Liver (tissue), 9 donors: ENCODE results near the gene GJD3. TPM values are rescaled to one million over a fixed set of nuclear protein-coding genes. Genes with fewer than 3 reads are reported as not detected.

Experiments
- DNase-seq: peaks from one replicate; pipeline ENCODE4 v3.0.0-alpha.2; 2017; ENCODE audit warnings: low spot score
- H3K27ac ChIP-seq, 2 donors: one replicate each; pipeline ENCODE4 v1.7.0; 2013; ENCODE audit warnings: inconsistent platforms in 2 of 2, low read length in 2 of 2, control low read depth in 1 of 2, low read depth in 1 of 2, mild to moderate bottlenecking in 1 of 2
- H3K27me3 ChIP-seq, 4 donors: one replicate each; pipeline versions ENCODE4 v1.6.1 to v1.7.0; 2013; ENCODE audit warnings: low read length in 3 of 4, inconsistent platforms in 1 of 4, mild to moderate bottlenecking in 1 of 4, moderate library complexity in 1 of 4; ENCODE audit not compliant: control insufficient read depth in 4 of 4, insufficient read depth in 4 of 4
- H3K36me3 ChIP-seq, 4 donors: one replicate each; pipeline versions ENCODE4 v1.6.1 to v1.7.0; 2013; ENCODE audit warnings: low read length in 3 of 4, mild to moderate bottlenecking in 3 of 4, low read depth in 1 of 4, moderate library complexity in 1 of 4; ENCODE audit not compliant: control insufficient read depth in 4 of 4, insufficient read depth in 3 of 4
- H3K4me1 ChIP-seq, 4 donors: one replicate each; pipeline versions ENCODE4 v1.6.1 to v1.7.0; 2013; ENCODE audit warnings: low read length in 3 of 4, mild to moderate bottlenecking in 3 of 4, moderate library complexity in 1 of 4; ENCODE audit not compliant: control insufficient read depth in 4 of 4, insufficient read depth in 4 of 4
- H3K4me3 ChIP-seq, 3 donors: one replicate each; pipeline versions ENCODE4 v1.6.1 to v1.7.0; 2013; ENCODE audit warnings: low read length in 3 of 3, control low read depth in 1 of 3, low read depth in 1 of 3, mild to moderate bottlenecking in 1 of 3
- H3K9ac ChIP-seq, 2 donors: one replicate each; pipeline ENCODE4 v1.7.0; 2013; ENCODE audit warnings: low read length in 2 of 2, mild to moderate bottlenecking in 2 of 2, moderate library complexity in 2 of 2, control low read depth in 1 of 2, low read depth in 1 of 2
- H3K9me3 ChIP-seq, 4 donors: one replicate each; pipeline versions ENCODE4 v1.6.1 to v1.7.0; 2013; ENCODE audit warnings: low read length in 3 of 4; ENCODE audit not compliant: control insufficient read depth in 4 of 4
- EGR1 ChIP-seq, 2 donors: IDR thresholded peaks; 2 replicates each; pipeline ENCODE4 v1.6.1; 2016 to 2018; ENCODE audit warnings: antibody characterized with exemption in 2 of 2, low read depth in 2 of 2
- FOXA1 ChIP-seq: IDR thresholded peaks from 2 replicates; pipeline ENCODE4 v1.6.1; 2016; ENCODE audit warnings: antibody characterized with exemption
- FOXA2 ChIP-seq: IDR thresholded peaks from 2 replicates; pipeline ENCODE4 v1.6.1; 2016; ENCODE audit warnings: antibody characterized with exemption
- HNF4G ChIP-seq: IDR thresholded peaks from 2 replicates; pipeline ENCODE4 v1.6.1; 2016; ENCODE audit warnings: antibody characterized with exemption
- JUND ChIP-seq, 2 donors: IDR thresholded peaks; 2 replicates each; pipeline ENCODE4 v1.6.1; 2016; ENCODE audit warnings: antibody characterized with exemption in 2 of 2
- NR2F2 ChIP-seq: IDR thresholded peaks from 2 replicates; pipeline ENCODE4 v1.6.1; 2016; ENCODE audit warnings: antibody characterized with exemption
- RXRA ChIP-seq, 2 donors: IDR thresholded peaks; 2 replicates each; pipeline ENCODE4 v1.6.1; 2017 to 2018; ENCODE audit warnings: antibody characterized with exemption in 2 of 2, mild to moderate bottlenecking in 1 of 2
- SP1 ChIP-seq: IDR thresholded peaks from 2 replicates; pipeline ENCODE4 v1.6.1; 2018; ENCODE audit warnings: antibody characterized with exemption, mild to moderate bottlenecking
- TAF1 ChIP-seq: conservative IDR thresholded peaks from 2 replicates; pipeline ENCODE4 v1.6.1; 2016; ENCODE audit warnings: antibody characterized with exemption, mild to moderate bottlenecking
- YY1 ChIP-seq: IDR thresholded peaks from 2 replicates; pipeline ENCODE4 v1.6.1; 2016; ENCODE audit warnings: antibody characterized with exemption, mild to moderate bottlenecking
- WGBS: extraction: QIAGEN DNeasy Blood & Tissue Kit; methylation state at CpG from one replicate; pipeline ENCODE4 v1.1.7; 2013; 5-methylcytosine and 5-hydroxymethylcytosine counted together
- polyA plus RNA-seq, 2 donors: library from polyadenylated mRNA; stranded (reverse) in 1 of 2; unstranded in 1 of 2; fragments of 200-250 nt in 1 of 2; fragments of >200 nt in 1 of 2; fragmentation: Nextera tagmentation in 1 of 2; extraction: Ambion mirVana in 1 of 2; gene quantifications; one replicate each; pipeline versions ENCODE4 v1.2.1 to v1.2.3, GENCODE V29; 2013 to 2015
- total RNA-seq, 2 donors: library from RNA; depleted of rRNA; stranded (reverse); fragments of >200 nt; gene quantifications; one replicate each; pipeline ENCODE4 v1.2.3, GENCODE V29; 2014
- TF ChIP-seq, protein P1 (sequence below): IDR thresholded peaks from 2 replicates; pipeline ENCODE4 v1.6.1; 2016; ENCODE audit warnings: antibody characterized with exemption
- TF ChIP-seq, protein P2 (sequence below): IDR thresholded peaks from 2 replicates; pipeline ENCODE4 v1.6.1; 2016; ENCODE audit warnings: antibody characterized with exemption
- TF ChIP-seq, protein P3 (sequence below): IDR thresholded peaks from 2 replicates; pipeline ENCODE4 v1.6.1; 2016; ENCODE audit warnings: antibody characterized with exemption
- TF ChIP-seq, protein P4 (sequence below): fragments of 150-350 bp; IDR thresholded peaks from 2 replicates; pipeline ENCODE4 v1.5.1; 2017; ENCODE audit warnings: improper control_type of control experiment, low read depth, low read length; ENCODE audit not compliant: missing input control
- donor health status: healthy.
- donor health status: healthy.
- donor health status: healthy.
- donor health status: healthy.
- donor health status: healthy.

GJD3 gene
- total and polyA plus RNA-seq, 4 donors = 0.47 to 0.59 (median 0.48) TPM; not detected in 1

DNA sequence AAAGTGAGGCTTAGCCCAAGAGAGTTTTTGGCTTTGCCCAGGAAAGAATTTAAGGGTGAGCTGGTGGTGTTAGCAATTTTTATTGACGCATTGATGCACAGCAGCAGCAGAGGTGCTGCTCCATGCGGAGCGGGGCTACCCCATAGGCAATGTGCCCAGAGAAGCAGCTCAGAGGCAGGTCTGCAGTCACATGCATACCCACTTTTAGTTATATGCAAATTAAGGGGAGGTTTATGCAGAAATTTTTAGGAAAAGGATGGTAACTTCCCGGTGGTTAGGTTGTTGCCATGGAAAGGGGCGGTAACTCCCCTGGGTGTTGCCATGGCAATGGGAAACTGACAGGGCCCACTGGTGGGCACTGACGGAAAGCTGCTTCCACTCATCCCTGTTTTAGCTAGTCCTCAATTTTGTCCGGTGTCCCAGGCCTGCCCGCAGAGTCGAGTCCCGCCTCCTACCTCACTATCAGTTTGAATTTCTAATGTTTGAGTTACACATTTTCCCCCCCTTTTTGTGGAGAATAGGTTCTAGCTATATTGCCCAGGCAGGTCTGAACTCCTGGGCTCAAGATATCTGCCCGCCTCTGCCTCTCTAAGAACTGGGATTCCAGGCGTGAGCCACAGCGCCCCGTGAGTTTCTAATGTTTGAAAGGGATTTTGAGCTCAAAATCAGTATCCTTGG lies 10.4 kb upstream of the GJD3 start:
- no peaks in the 10 kb centered on the region for H3K9me3 ChIP-seq
- H3K9ac ChIP-seq = no peak overlapping the region
- H3K27me3 ChIP-seq = no peaks in the 10 kb centered on the region
- no peaks in the 10 kb centered on the region for H3K4me1 ChIP-seq
- H3K4me3 ChIP-seq = no peak overlapping the region
- 92% methylated on average over 14 of the region's 14 CpGs for WGBS
- no peak for TF ChIP-seq TAF1
- TF ChIP-seq, protein P1, sequence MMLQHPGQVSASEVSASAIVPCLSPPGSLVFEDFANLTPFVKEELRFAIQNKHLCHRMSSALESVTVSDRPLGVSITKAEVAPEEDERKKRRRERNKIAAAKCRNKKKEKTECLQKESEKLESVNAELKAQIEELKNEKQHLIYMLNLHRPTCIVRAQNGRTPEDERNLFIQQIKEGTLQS = no peak
- TF ChIP-seq, protein P2, sequence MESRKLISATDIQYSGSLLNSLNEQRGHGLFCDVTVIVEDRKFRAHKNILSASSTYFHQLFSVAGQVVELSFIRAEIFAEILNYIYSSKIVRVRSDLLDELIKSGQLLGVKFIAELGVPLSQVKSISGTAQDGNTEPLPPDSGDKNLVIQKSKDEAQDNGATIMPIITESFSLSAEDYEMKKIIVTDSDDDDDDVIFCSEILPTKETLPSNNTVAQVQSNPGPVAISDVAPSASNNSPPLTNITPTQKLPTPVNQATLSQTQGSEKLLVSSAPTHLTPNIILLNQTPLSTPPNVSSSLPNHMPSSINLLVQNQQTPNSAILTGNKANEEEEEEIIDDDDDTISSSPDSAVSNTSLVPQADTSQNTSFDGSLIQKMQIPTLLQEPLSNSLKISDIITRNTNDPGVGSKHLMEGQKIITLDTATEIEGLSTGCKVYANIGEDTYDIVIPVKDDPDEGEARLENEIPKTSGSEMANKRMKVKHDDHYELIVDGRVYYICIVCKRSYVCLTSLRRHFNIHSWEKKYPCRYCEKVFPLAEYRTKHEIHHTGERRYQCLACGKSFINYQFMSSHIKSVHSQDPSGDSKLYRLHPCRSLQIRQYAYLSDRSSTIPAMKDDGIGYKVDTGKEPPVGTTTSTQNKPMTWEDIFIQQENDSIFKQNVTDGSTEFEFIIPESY = no peak
- TF ChIP-seq RXRA (IDR thresholded peaks at IDR 0.05) = no peak
- TF ChIP-seq, protein P3, sequence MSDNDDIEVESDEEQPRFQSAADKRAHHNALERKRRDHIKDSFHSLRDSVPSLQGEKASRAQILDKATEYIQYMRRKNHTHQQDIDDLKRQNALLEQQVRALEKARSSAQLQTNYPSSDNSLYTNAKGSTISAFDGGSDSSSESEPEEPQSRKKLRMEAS = no peak
- no peak for TF ChIP-seq FOXA2
- no peak for TF ChIP-seq SP1
- TF ChIP-seq NR2F2 = no peak
- no peak for TF ChIP-seq FOXA1
- no peak for TF ChIP-seq YY1
- TF ChIP-seq, protein P4, sequence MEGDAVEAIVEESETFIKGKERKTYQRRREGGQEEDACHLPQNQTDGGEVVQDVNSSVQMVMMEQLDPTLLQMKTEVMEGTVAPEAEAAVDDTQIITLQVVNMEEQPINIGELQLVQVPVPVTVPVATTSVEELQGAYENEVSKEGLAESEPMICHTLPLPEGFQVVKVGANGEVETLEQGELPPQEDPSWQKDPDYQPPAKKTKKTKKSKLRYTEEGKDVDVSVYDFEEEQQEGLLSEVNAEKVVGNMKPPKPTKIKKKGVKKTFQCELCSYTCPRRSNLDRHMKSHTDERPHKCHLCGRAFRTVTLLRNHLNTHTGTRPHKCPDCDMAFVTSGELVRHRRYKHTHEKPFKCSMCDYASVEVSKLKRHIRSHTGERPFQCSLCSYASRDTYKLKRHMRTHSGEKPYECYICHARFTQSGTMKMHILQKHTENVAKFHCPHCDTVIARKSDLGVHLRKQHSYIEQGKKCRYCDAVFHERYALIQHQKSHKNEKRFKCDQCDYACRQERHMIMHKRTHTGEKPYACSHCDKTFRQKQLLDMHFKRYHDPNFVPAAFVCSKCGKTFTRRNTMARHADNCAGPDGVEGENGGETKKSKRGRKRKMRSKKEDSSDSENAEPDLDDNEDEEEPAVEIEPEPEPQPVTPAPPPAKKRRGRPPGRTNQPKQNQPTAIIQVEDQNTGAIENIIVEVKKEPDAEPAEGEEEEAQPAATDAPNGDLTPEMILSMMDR = no peak
- TF ChIP-seq HNF4G = no peak
- no peak for TF ChIP-seq JUND (IDR thresholded peaks at IDR 0.05)
- H3K36me3 ChIP-seq = no peaks in the 10 kb centered on the region
- no peak overlapping the region for H3K27ac ChIP-seq
- no peak for DNase-seq

DNA sequence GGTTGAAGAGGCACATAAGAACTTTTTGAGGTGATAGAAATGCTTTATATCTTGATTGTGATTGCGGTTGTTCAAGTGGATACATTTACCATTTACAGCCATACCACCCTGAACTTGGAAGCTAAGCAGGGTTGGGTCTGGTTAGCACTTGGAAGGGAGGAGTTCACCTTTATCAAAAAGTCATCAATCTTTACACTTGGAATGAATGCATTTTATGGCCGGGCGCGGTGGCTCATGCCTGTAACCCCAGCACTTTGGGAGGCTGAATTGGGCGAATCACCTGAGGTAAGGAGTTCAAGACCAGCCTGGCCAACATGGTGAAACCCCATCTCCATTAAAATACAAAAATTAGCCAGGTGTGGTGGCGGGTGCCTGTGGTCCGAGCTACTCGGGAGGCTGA lies 9.5 kb upstream of the GJD3 start:
- Histone ChIP-seq H3K4me1 (no peaks in the 10 kb centered on the region), H3K27me3 (no peaks in the 10 kb centered on the region)
- DNase-seq = no peak

More for the DNA sequence above, 9.5 kb upstream of the GJD3 start:
- no peak overlapping the region for H3K9ac ChIP-seq
- H3K36me3 ChIP-seq = no peaks in the 10 kb centered on the region
- H3K27ac ChIP-seq = no peak overlapping the region
- TF ChIP-seq RXRA (IDR thresholded peaks at IDR 0.05) = no peak
- TF ChIP-seq HNF4G = no peak
- no peak for TF ChIP-seq SP1
- no peak for TF ChIP-seq FOXA2
- TF ChIP-seq EGR1 (IDR thresholded peaks at IDR 0.05; ENCODE audit: low read depth in 2 of 2) = no peak
- TF ChIP-seq, protein P4 = no peak
- no peak for TF ChIP-seq TAF1
- no peak overlapping the region for H3K4me3 ChIP-seq
- WGBS = 87% methylated on average over 8 of the region's 8 CpGs
- H3K9me3 ChIP-seq = no peaks in the 10 kb centered on the region
